Measurements from ENCODE around the gene KCNQ1. TPM values are rescaled to one million over a fixed set of nuclear protein-coding genes. Genes with fewer than 3 reads are reported as not detected.

Gene KCNQ1
- total RNA-seq, 3 donors from 2014 or later: 3.6 to 6.2 (median 5.1) TPM

GRCh38 chr11:2581931-2582350 lies 137.1 kb downstream of the KCNQ1 start:
- intact Hi-C loops (cut with DNase I; ENCODE audit: low total_unique reads): loop anchor here (5.0 kb wide), 1 partner anchor 605 kb away; no protein-coding TSS in a partner anchor
- Histone ChIP-seq H3K27ac (no peak overlapping the region), H3K9me3 (no peaks in the 10 kb centered on the region), H3K36me3 (no peaks in the 10 kb centered on the region), H3K27me3 (no peaks in the 10 kb centered on the region), H3K4me1 (no peaks in the 10 kb centered on the region), H3K4me3 (no peak overlapping the region)
- TF ChIP-seq POLR2AphosphoS5 (IDR thresholded peaks at IDR 0.05) (no peak), POLR2A (IDR thresholded peaks at IDR 0.05) (no peak), CTCF (IDR thresholded peaks at IDR 0.05) (no peak)
- DNase-seq (ENCODE audit: low spot score in 2 of 2): no peak

DNA sequence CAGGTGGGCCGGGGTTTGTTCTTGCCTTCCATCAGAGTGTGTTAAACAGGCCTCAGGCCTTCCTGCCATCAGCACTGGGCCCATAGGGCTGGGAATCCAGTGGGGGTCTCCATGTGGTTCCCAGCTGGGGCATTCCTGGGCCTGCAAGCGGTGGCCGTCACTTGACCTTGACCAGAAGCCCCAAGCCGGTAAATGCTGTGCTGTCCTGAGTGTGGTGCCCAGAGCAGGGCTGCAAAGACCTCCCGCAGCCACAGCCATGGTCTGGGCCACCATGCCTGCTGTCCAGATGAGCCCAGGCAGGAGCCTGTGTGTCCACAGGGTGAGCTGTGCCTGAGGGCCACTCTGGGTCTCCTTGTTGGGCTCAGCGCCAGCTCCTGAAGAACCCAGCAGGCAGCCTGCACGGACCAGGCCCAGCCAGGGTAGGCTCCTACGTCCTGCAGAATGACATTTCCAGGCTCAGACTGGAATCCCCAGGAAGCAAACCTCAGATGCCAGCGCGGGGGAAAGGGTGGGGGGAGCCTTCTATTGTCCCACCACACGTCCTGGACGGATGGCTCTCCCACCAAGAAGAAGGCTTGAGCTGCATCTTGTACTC lies 137.6 kb downstream of the KCNQ1 start:
- H3K27me3 ChIP-seq: no peaks in the 10 kb centered on the region
- TF ChIP-seq CTCF (IDR thresholded peaks at IDR 0.05): no peak
- no peak for TF ChIP-seq POLR2A (IDR thresholded peaks at IDR 0.05)
- no peak for TF ChIP-seq POLR2AphosphoS5 (IDR thresholded peaks at IDR 0.05)
- intact Hi-C loops (cut with DNase I; ENCODE audit: low total_unique reads): loop anchor here (5.0 kb wide), 1 partner anchor 605 kb away; no protein-coding TSS in a partner anchor
- no peak overlapping the region for H3K4me3 ChIP-seq
- H3K27ac ChIP-seq: no peak overlapping the region
- peak in 1 of 2 donors; percentile 48 for DNase-seq (ENCODE audit: low spot score in 2 of 2)
- H3K36me3 ChIP-seq: no peaks in the 10 kb centered on the region
- H3K4me1 ChIP-seq: no peaks in the 10 kb centered on the region
- no peaks in the 10 kb centered on the region for H3K9me3 ChIP-seq

GRCh38 chr11:2582946-2583604 lies 138.3 kb downstream of the KCNQ1 start:
- Histone ChIP-seq H3K27ac (no peak overlapping the region), H3K4me1 (no peaks in the 10 kb centered on the region), H3K36me3 (no peaks in the 10 kb centered on the region), H3K27me3 (no peaks in the 10 kb centered on the region), H3K4me3 (no peak overlapping the region), H3K9me3 (no peaks in the 10 kb centered on the region)
- DNase-seq (ENCODE audit: low spot score in 2 of 2): no peak
- no peak for TF ChIP-seq CTCF (IDR thresholded peaks at IDR 0.05)
- intact Hi-C loops (cut with DNase I; ENCODE audit: low total_unique reads): loop anchor here (5.0 kb wide), 1 partner anchor 604 kb away; no protein-coding TSS in a partner anchor

GRCh38 chr11:2583605-2583958 lies 138.8 kb downstream of the KCNQ1 start:
- no peaks in the 10 kb centered on the region for H3K9me3 ChIP-seq
- H3K27ac ChIP-seq: no peak overlapping the region
- no peaks in the 10 kb centered on the region for H3K4me1 ChIP-seq
- DNase-seq (ENCODE audit: low spot score in 2 of 2): no peak
- H3K36me3 ChIP-seq: no peaks in the 10 kb centered on the region
- intact Hi-C loops (cut with DNase I; ENCODE audit: low total_unique reads): loop anchor here (5.0 kb wide), 1 partner anchor 604 kb away; no protein-coding TSS in a partner anchor
- no peak overlapping the region for H3K4me3 ChIP-seq
- no peaks in the 10 kb centered on the region for H3K27me3 ChIP-seq
- no peak for TF ChIP-seq CTCF (IDR thresholded peaks at IDR 0.05)
- TF ChIP-seq POLR2AphosphoS5 (IDR thresholded peaks at IDR 0.05): no peak
- TF ChIP-seq POLR2A (IDR thresholded peaks at IDR 0.05): no peak

- no peak for DNase-seq (ENCODE audit: low spot score in 2 of 2)
- TF ChIP-seq POLR2A (IDR thresholded peaks at IDR 0.05) (no peak), POLR2AphosphoS5 (IDR thresholded peaks at IDR 0.05) (no peak), CTCF (IDR thresholded peaks at IDR 0.05) (no peak)
- Histone ChIP-seq H3K27ac (no peak overlapping the region), H3K36me3 (no peaks in the 10 kb centered on the region), H3K27me3 (no peaks in the 10 kb centered on the region), H3K4me3 (no peak overlapping the region), H3K4me1 (no peaks in the 10 kb centered on the region), H3K9me3 (no peaks in the 10 kb centered on the region)
- intact Hi-C loops (cut with DNase I; ENCODE audit: low total_unique reads): loop anchor here (5.0 kb wide), 1 partner anchor 603 kb away; no protein-coding TSS in a partner anchor
Measured at GRCh38 chr11:2584434-2584811, 139.6 kb downstream of the KCNQ1 start.
